ENCODE data around the gene FAM83F. TPM values are rescaled to one million over a fixed set of nuclear protein-coding genes. Genes with fewer than 3 reads are reported as not detected.

Gene FAM83F
- total and polyA plus RNA-seq, 9 donors = 0.12 to 3.4 (median 0.66) TPM

DNA sequence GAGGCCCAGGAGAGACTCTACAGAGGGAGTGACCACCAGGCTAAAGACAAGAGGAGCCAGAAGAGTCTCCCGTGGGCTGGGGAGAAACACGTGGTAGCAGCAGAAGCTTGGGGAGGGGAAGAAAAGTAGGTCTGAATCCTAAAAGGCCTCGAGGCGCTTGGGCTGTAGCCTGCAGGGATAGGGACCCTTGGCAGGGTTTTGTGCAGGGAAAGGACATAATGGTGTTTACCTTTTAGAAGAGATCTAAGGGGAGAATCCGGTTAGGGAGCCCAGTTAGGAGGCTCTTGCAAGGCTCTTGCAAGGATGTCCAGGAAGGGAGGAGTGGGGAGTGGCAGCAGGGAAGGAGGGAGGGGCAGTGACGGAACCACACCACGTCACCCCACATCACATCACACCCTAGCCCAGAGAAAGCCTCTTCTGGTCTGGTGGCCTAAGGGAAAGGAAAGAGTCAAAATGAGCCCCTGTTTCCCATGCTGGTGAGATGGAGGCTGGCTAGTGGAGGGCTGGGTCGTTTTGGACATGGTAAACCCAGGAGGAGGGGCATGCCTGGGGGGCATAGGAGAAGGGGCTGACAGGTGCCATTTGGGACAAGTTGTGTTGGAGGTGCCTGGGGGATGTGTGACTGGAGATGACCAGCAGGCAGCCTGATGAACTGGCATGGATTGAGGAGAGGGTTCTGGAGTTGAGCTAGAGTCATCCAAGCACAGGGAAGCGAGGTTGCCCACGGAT is 6.2 kb upstream of the FAM83F start:
- no peak for DNase-seq
- no peaks in the 10 kb centered on the region for H3K4me1 ChIP-seq (ENCODE audit: insufficient read depth)
- TF ChIP-seq, protein P1, sequence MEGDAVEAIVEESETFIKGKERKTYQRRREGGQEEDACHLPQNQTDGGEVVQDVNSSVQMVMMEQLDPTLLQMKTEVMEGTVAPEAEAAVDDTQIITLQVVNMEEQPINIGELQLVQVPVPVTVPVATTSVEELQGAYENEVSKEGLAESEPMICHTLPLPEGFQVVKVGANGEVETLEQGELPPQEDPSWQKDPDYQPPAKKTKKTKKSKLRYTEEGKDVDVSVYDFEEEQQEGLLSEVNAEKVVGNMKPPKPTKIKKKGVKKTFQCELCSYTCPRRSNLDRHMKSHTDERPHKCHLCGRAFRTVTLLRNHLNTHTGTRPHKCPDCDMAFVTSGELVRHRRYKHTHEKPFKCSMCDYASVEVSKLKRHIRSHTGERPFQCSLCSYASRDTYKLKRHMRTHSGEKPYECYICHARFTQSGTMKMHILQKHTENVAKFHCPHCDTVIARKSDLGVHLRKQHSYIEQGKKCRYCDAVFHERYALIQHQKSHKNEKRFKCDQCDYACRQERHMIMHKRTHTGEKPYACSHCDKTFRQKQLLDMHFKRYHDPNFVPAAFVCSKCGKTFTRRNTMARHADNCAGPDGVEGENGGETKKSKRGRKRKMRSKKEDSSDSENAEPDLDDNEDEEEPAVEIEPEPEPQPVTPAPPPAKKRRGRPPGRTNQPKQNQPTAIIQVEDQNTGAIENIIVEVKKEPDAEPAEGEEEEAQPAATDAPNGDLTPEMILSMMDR (IDR thresholded peaks at IDR 0.05) = no peak
- TF ChIP-seq POLR2A (IDR thresholded peaks at IDR 0.05) (no peak), EP300 (IDR thresholded peaks at IDR 0.05) (no peak)
- no peak overlapping the region for H3K27ac ChIP-seq
- H3K27me3 ChIP-seq = no peaks in the 10 kb centered on the region
- no peaks in the 10 kb centered on the region for H3K36me3 ChIP-seq
- H3K9me3 ChIP-seq = no peaks in the 10 kb centered on the region
- intact Hi-C loops (cut with DNase I) = no loop called here
- no peak overlapping the region for H3K4me3 ChIP-seq
- WGBS, 3 donors = 62 to 72% (median 71%) methylated on average over 10 of the region's 10 CpGs

DNA sequence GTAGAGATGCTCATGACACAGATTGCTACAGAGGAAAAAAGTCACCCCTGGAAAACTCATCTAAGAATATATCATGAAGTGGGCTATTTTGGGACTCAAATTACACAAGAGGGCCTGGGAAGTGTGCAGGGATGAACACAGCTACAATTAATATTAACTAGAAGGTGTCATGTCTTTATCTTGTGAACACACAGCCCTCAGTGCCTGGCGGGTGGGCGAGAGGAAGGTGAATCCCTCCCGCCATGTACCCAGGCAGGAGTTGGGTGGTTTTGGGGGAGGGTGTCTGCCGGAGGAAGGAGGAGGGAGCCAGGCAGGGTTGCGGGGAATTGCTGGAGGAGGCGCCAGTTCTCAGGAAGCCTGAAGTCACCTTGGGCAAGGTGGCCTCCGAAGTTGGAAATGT is 5.1 kb upstream of the FAM83F start:
- no peak for DNase-seq
- no peaks in the 10 kb centered on the region for H3K36me3 ChIP-seq
- H3K27me3 ChIP-seq = no peaks in the 10 kb centered on the region
- no peak overlapping the region for H3K27ac ChIP-seq
- 81 to 85% (median 83%) methylated on average over 7 of the region's 7 CpGs for WGBS, 3 donors
- no peaks in the 10 kb centered on the region for H3K9me3 ChIP-seq
- no peak overlapping the region for H3K4me3 ChIP-seq
- no peak for TF ChIP-seq EP300 (IDR thresholded peaks at IDR 0.05)
- TF ChIP-seq, protein P1 (IDR thresholded peaks at IDR 0.05) = no peak
- no peak for TF ChIP-seq POLR2A (IDR thresholded peaks at IDR 0.05)
- intact Hi-C loops (cut with DNase I) = no loop called here
- H3K4me1 ChIP-seq (ENCODE audit: insufficient read depth) = no peaks in the 10 kb centered on the region

DNA sequence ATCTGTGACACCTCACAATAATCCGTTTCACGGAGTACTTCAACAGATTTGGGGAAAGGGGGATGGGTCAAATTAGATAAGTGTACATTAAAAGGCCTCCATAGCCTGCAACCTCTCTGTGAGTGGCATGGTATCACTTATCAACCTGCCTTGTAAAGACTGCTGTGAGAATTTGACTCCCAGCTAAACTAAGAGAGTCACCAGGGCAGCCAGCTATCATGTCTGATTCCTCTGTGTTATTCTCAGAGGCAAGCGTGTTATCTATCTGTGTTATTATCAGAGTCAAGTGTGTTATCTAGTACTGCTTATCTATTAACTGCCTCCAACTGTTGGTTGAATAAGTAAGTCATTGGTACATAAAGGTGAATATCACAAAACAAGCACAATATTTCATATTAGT is 4.1 kb upstream of the FAM83F start:
- H3K4me1 ChIP-seq (ENCODE audit: insufficient read depth) = no peaks in the 10 kb centered on the region
- intact Hi-C loops (cut with DNase I) = no loop called here
- no peak for DNase-seq
- TF ChIP-seq EP300 (IDR thresholded peaks at IDR 0.05) (no peak), POLR2A (IDR thresholded peaks at IDR 0.05) (no peak)
- TF ChIP-seq, protein P1 (IDR thresholded peaks at IDR 0.05) = no peak
- H3K27me3 ChIP-seq = no peaks in the 10 kb centered on the region
- no peaks in the 10 kb centered on the region for H3K9me3 ChIP-seq
- H3K27ac ChIP-seq = no peak overlapping the region
- 89 to 97% (median 95%) methylated on average over 3 of the region's 3 CpGs for WGBS, 3 donors
- H3K4me3 ChIP-seq = no peak overlapping the region
- H3K36me3 ChIP-seq = no peaks in the 10 kb centered on the region

DNA sequence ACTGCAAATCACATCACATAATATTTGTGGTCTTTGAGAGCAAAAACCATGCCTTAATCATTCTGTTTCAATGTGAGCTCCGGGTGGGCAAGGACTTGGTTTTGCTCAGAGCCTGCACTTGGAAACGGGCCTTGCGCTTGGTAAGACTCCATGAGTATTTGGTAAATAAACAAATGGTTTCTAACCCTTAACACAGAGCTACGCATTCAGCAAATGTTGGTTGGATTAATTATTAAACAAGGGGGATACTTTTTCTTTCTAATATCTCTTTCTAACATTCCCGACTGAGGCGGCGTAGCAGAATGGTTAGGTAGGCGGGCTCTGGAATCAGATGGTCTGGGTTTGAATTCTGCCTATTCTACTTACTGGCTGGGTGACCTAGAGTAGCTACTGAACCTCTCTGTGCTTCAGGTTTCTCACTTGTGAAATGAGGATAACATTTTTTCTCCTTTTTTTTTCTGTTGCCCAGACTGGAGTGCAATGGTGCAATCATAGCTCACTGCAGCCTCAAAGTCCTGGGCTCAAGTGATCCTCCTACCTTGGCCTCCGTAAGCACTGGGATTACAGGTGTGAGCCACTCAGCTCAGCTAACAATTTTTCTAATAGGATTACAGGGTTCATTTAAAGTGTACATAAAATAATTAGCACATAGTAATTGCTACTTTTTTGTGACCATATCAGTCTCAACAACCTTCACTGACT is 3.4 kb upstream of the FAM83F start:
- Histone ChIP-seq H3K9me3 (no peaks in the 10 kb centered on the region), H3K4me3 (no peak overlapping the region), H3K4me1 (ENCODE audit: insufficient read depth) (no peaks in the 10 kb centered on the region), H3K36me3 (no peaks in the 10 kb centered on the region), H3K27ac (no peak overlapping the region), H3K27me3 (no peaks in the 10 kb centered on the region)
- intact Hi-C loops (cut with DNase I) = no loop called here
- 87 to 89% (median 88%) methylated on average over 9 of the region's 9 CpGs for WGBS, 3 donors
- DNase-seq = no peak
- TF ChIP-seq, protein P1 (IDR thresholded peaks at IDR 0.05) = no peak
- TF ChIP-seq EP300 (IDR thresholded peaks at IDR 0.05) = no peak
- TF ChIP-seq POLR2A (IDR thresholded peaks at IDR 0.05) = no peak

All from ovary (tissue), 9 donors.